Measurements from ENCODE around the gene FAM200A. TPM values are rescaled to one million over a fixed set of nuclear protein-coding genes. Genes with fewer than 3 reads are reported as not detected.
A peak's percentile ranks its signal among the peaks of the same experiment; 100 is the strongest.

Gene FAM200A
- total and polyA plus RNA-seq, 2 donors from 2014 or later, result 6.8 to 6.9 TPM

DNA sequence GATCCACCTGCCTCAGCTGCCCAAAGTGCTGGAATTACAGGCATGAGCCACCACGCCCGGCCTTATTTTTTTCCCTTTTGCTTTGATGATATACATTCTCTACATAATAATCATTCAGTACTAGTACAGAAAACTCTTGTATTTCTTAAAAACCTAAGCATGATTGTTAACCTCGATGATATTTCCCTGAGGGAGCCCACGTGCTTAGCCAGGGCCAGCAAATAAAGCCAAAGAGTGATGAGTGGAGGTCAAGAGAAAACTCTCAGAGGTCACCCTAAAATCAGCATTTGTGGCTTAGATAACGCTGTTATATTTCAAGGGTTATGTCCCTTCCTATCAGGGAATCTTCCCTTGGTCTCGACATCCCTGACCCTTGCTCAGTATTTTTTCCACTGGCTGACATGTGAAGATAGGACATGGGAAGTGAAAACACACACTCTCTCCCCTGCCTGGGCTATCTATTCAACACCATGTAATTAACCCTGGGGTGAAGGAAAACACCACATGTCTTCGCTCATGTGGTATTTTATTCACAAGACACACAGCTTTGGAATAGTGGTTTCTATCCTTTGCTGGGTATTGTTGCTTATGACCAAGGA lies 12.6 kb downstream of the FAM200A start:
- H3K9me3 ChIP-seq (ENCODE audit: control insufficient read depth in 2 of 3, insufficient read depth in 1 of 3, low read length in 3 of 3), result peaks cover 0 to 29% (median 5%) of the 10 kb centered on the region in 3 donors
- FAIRE-seq, result no peak
- intact Hi-C loops (cut with DNase I), result no loop called here

DNA sequence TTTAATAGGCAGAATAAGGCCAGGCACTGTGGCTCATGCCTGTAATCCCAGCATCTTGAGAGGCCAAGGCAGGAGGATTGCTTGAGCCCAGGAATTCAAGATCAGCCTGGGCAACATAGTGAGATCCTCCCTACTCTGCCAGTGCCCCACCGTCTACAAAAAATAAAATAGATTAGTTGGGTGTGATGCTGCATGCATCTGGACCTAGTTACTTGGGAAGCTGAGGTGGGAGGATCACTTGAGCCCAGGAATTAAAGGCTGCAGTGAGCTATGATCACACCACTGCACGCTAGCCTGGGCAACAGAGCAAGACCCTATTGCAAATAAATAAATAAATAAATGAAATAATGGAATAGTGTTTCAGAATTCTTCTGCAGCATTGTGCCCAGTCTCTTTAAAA lies 16.2 kb downstream of the FAM200A start:
- H3K9me3 ChIP-seq (ENCODE audit: control insufficient read depth in 2 of 3, insufficient read depth in 1 of 3, low read length in 3 of 3), result peaks cover 7 to 49% (median 21%) of the 10 kb centered on the region in 3 donors
- no peak for FAIRE-seq

More for the DNA sequence above, 12.6 kb downstream of the FAM200A start:
- DNase-seq, result peak in 1 of 5 donors; percentile 6
- no peak overlapping the region for H3K27ac ChIP-seq (ENCODE audit: low read depth in 2 of 2, low read length in 2 of 2)
- no peaks in the 10 kb centered on the region for H3K36me3 ChIP-seq (ENCODE audit: control insufficient read depth in 2 of 3, insufficient read depth in 3 of 3, low read length in 3 of 3)
- no peaks in the 10 kb centered on the region for H3K27me3 ChIP-seq (ENCODE audit: control insufficient read depth, insufficient read depth, low read length)
- H3K9ac ChIP-seq (ENCODE audit: low read length in 3 of 3), result no peak overlapping the region
- no peaks in the 10 kb centered on the region for H3K4me1 ChIP-seq (ENCODE audit: control insufficient read depth in 2 of 3, insufficient read depth in 2 of 3, low read depth in 1 of 3, low read length in 3 of 3)
- no peak overlapping the region for H3K4me3 ChIP-seq (ENCODE audit: low read length in 3 of 3)
- TF ChIP-seq, protein P1, sequence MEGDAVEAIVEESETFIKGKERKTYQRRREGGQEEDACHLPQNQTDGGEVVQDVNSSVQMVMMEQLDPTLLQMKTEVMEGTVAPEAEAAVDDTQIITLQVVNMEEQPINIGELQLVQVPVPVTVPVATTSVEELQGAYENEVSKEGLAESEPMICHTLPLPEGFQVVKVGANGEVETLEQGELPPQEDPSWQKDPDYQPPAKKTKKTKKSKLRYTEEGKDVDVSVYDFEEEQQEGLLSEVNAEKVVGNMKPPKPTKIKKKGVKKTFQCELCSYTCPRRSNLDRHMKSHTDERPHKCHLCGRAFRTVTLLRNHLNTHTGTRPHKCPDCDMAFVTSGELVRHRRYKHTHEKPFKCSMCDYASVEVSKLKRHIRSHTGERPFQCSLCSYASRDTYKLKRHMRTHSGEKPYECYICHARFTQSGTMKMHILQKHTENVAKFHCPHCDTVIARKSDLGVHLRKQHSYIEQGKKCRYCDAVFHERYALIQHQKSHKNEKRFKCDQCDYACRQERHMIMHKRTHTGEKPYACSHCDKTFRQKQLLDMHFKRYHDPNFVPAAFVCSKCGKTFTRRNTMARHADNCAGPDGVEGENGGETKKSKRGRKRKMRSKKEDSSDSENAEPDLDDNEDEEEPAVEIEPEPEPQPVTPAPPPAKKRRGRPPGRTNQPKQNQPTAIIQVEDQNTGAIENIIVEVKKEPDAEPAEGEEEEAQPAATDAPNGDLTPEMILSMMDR (IDR thresholded peaks at IDR 0.05; ENCODE audit: borderline replicate concordance, extremely low read depth, insufficient read depth), result no peak

DNA sequence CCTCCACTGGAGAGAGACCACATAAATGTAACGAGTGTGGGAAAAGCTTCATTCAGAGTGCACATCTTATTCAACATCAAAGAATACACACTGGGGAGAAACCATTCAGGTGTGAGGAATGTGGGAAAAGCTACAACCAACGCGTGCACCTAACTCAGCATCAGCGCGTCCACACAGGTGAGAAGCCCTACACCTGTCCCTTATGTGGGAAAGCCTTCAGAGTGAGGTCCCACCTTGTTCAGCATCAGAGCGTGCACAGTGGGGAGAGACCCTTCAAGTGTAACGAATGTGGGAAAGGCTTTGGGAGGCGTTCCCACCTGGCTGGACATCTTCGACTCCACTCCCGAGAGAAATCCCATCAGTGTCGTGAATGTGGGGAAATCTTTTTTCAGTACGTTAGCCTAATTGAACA lies 20.6 kb downstream of the FAM200A start:
- DNase-seq, result peak in 1 of 5 donors; percentile 21
- FAIRE-seq, result no peak
- no peak overlapping the region for H3K27ac ChIP-seq (ENCODE audit: low read depth in 2 of 2, low read length in 2 of 2)
- TF ChIP-seq, protein P1 (IDR thresholded peaks at IDR 0.05; ENCODE audit: borderline replicate concordance, extremely low read depth, insufficient read depth), result no peak
- H3K9ac ChIP-seq (ENCODE audit: low read length in 3 of 3), result no peak overlapping the region
- H3K27me3 ChIP-seq (ENCODE audit: control insufficient read depth, insufficient read depth, low read length), result no peaks in the 10 kb centered on the region
- peaks cover 18 to 31% (median 20%) of the 10 kb centered on the region in 3 donors for H3K36me3 ChIP-seq (ENCODE audit: control insufficient read depth in 2 of 3, insufficient read depth in 3 of 3, low read length in 3 of 3)
- intact Hi-C loops (cut with DNase I), result no loop called here
- H3K4me3 ChIP-seq (ENCODE audit: low read length in 3 of 3), result peak overlapping the region in 2 of 3 donors; percentile 19 to 25
- H3K9me3 ChIP-seq (ENCODE audit: control insufficient read depth in 2 of 3, insufficient read depth in 1 of 3, low read length in 3 of 3), result peaks cover 7 to 50% (median 17%) of the 10 kb centered on the region in 3 donors
- H3K4me1 ChIP-seq (ENCODE audit: control insufficient read depth in 2 of 3, insufficient read depth in 2 of 3, low read depth in 1 of 3, low read length in 3 of 3), result no peaks in the 10 kb centered on the region

More for the DNA sequence above, 16.2 kb downstream of the FAM200A start:
- Histone ChIP-seq H3K4me1 (ENCODE audit: control insufficient read depth in 2 of 3, insufficient read depth in 2 of 3, low read depth in 1 of 3, low read length in 3 of 3) (no peaks in the 10 kb centered on the region), H3K36me3 (ENCODE audit: control insufficient read depth in 2 of 3, insufficient read depth in 3 of 3, low read length in 3 of 3) (peaks cover 15 to 16% (median 15%) of the 10 kb centered on the region in 3 donors), H3K9ac (ENCODE audit: low read length in 3 of 3) (no peak overlapping the region), H3K27me3 (ENCODE audit: control insufficient read depth, insufficient read depth, low read length) (no peaks in the 10 kb centered on the region), H3K4me3 (ENCODE audit: low read length in 3 of 3) (no peak overlapping the region), H3K27ac (ENCODE audit: low read depth in 2 of 2, low read length in 2 of 2) (no peak overlapping the region)
- TF ChIP-seq, protein P1 (IDR thresholded peaks at IDR 0.05; ENCODE audit: borderline replicate concordance, extremely low read depth, insufficient read depth), result no peak
- intact Hi-C loops (cut with DNase I), result no loop called here
- peak in 1 of 5 donors; percentile 1 for DNase-seq

All from kidney (tissue), 14 donors.